ENCODE measurements around the gene LRRK1.
A peak's percentile ranks its signal among the peaks of the same experiment; 100 is the strongest.

LRRK1 gene, protein sequence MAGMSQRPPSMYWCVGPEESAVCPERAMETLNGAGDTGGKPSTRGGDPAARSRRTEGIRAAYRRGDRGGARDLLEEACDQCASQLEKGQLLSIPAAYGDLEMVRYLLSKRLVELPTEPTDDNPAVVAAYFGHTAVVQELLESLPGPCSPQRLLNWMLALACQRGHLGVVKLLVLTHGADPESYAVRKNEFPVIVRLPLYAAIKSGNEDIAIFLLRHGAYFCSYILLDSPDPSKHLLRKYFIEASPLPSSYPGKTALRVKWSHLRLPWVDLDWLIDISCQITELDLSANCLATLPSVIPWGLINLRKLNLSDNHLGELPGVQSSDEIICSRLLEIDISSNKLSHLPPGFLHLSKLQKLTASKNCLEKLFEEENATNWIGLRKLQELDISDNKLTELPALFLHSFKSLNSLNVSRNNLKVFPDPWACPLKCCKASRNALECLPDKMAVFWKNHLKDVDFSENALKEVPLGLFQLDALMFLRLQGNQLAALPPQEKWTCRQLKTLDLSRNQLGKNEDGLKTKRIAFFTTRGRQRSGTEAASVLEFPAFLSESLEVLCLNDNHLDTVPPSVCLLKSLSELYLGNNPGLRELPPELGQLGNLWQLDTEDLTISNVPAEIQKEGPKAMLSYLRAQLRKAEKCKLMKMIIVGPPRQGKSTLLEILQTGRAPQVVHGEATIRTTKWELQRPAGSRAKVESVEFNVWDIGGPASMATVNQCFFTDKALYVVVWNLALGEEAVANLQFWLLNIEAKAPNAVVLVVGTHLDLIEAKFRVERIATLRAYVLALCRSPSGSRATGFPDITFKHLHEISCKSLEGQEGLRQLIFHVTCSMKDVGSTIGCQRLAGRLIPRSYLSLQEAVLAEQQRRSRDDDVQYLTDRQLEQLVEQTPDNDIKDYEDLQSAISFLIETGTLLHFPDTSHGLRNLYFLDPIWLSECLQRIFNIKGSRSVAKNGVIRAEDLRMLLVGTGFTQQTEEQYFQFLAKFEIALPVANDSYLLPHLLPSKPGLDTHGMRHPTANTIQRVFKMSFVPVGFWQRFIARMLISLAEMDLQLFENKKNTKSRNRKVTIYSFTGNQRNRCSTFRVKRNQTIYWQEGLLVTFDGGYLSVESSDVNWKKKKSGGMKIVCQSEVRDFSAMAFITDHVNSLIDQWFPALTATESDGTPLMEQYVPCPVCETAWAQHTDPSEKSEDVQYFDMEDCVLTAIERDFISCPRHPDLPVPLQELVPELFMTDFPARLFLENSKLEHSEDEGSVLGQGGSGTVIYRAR (N-terminal part only)

DNA sequence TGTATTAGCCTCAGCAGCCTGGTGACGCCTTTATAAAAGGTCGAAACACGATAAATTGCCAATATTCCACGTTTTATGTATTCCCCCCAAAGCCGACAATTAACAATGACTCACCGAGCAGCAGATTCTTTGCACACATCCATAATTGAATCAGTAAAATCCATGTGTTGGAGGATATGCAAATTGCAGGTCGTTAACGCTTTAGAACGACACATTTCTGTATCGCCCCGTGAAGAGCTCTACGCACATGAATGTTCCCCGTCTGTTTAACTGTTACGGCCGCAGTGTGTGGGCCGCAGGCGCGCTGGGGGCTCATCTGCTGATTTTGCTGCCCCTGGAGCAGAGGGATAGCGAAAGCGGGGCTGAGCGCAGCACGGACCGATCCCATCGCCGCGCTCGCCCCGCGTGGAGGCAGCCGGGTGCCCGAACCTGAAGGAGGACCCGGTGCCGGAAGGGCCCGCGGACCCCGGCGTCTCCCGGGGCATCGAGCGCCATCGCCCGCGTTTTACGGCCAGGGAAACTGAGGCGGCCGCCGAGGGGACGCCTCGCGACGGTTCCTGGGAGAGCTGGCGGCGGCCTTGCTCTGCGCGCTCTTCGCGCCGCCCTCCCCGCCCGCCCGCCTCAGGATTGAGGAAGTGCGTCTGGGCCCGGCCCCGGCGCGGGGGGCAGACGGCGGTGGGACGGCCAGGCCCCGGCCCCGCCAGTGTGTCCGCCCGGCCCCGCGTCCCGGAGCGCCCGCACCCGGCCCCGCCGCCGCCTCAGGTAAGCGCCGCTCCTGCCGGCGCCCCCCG is at the start of gene LRRK1:
Gene LRRK1 (plus strand): TSS at position 668 of the 791 bp plus-strand sequence. CDS start 5,276 bp downstream, outside the sequence.
- in situ Hi-C loops (cut with MboI; ENCODE audit: low sequenced_read_pairs, unreplicated experiment): no loop called here
- TF ChIP-seq, protein P1, sequence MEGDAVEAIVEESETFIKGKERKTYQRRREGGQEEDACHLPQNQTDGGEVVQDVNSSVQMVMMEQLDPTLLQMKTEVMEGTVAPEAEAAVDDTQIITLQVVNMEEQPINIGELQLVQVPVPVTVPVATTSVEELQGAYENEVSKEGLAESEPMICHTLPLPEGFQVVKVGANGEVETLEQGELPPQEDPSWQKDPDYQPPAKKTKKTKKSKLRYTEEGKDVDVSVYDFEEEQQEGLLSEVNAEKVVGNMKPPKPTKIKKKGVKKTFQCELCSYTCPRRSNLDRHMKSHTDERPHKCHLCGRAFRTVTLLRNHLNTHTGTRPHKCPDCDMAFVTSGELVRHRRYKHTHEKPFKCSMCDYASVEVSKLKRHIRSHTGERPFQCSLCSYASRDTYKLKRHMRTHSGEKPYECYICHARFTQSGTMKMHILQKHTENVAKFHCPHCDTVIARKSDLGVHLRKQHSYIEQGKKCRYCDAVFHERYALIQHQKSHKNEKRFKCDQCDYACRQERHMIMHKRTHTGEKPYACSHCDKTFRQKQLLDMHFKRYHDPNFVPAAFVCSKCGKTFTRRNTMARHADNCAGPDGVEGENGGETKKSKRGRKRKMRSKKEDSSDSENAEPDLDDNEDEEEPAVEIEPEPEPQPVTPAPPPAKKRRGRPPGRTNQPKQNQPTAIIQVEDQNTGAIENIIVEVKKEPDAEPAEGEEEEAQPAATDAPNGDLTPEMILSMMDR (IDR thresholded peaks at IDR 0.05; ENCODE audit: borderline replicate concordance, control extremely low read depth, extremely low read depth, insufficient read depth, missing control alignments): peak; percentile 28
- DNase-seq (ENCODE audit: low spot score): peak; percentile 76

DNA sequence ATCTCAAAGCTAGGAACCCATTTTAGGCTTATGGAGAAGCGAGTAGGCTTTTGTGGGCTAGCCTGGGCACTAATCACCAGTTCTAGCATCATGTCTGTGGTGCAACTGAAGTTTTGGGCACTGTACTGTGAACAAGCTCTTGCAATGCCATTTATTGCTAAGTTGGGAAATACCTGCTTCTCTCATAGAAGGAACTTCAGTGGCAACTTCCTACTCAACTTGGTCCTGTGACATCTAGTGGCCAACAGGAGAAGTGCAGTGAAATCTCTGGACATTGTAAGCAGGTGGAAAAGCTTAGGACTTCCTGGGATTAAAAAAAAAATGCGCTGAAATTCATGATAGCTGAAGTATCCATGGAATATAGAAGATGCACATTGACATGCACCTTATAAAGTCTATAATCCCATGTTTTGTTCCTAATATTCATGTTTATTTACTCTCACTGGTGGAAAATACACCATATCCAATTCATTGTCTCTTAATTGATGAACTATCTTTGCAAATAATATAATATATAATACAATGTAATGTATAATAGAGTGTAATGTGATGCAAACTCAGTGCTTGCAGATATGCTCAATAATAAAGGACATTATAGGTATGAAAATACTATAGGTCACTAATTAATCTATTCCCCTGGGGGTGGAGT is 46.0 kb upstream of the LRRK1 start:
- in situ Hi-C loops (cut with MboI; ENCODE audit: low sequenced_read_pairs, unreplicated experiment): loop anchor here (10.0 kb wide), 1 partner anchor 238 kb away; no protein-coding TSS in a partner anchor
- DNase-seq (ENCODE audit: low spot score): peak; percentile 78
- TF ChIP-seq, protein P1 (IDR thresholded peaks at IDR 0.05; ENCODE audit: borderline replicate concordance, control extremely low read depth, extremely low read depth, insufficient read depth, missing control alignments): peak; percentile 74

DNA sequence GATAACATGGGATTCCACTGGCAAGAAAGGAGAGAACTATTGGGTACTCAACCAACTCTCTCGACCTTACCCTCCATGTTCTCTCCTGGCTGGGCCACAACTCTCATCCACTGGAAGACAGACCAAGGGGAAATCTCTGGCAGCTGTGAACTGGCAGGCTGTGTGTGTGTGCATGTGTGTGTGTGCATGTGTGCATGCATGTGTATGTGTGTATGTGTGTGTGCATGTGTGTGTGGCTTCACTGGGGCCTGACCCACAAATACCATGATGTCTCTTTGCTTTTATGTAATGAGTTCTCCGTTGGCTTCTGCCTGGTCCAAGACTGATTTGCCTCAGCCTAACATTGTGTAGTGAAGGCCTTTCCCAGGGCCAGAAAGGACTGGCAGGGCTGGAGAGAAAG is 43.7 kb upstream of the LRRK1 start:
- TF ChIP-seq, protein P1 (IDR thresholded peaks at IDR 0.05; ENCODE audit: borderline replicate concordance, control extremely low read depth, extremely low read depth, insufficient read depth, missing control alignments): no peak
- no peak for DNase-seq (ENCODE audit: low spot score)
- in situ Hi-C loops (cut with MboI; ENCODE audit: low sequenced_read_pairs, unreplicated experiment): loop anchor here (10.0 kb wide), 1 partner anchor 241 kb away; no protein-coding TSS in a partner anchor

DNA sequence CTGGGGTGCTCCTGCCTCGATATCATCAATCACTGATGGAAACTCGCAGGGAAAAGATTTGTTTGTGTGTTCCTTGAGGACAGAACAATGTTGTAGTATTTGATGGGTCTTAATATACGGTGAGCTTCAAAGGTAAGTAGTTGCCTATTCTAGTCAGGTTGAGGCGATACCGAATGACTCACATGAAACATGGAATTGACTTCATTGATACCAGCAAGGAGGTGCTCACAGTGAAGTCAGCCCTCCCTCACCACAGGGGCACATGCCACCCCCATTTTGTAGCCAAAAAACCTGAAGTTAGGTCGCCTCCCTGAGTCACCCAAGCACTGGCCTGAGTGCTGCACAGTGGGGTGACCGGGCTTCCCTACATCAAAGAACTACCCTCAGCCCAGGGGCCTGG is 43.2 kb upstream of the LRRK1 start:
- in situ Hi-C loops (cut with MboI; ENCODE audit: low sequenced_read_pairs, unreplicated experiment): loop anchor here (10.0 kb wide), 1 partner anchor 241 kb away; no protein-coding TSS in a partner anchor
- TF ChIP-seq, protein P1 (IDR thresholded peaks at IDR 0.05; ENCODE audit: borderline replicate concordance, control extremely low read depth, extremely low read depth, insufficient read depth, missing control alignments): no peak
- DNase-seq (ENCODE audit: low spot score): no peak

DNA sequence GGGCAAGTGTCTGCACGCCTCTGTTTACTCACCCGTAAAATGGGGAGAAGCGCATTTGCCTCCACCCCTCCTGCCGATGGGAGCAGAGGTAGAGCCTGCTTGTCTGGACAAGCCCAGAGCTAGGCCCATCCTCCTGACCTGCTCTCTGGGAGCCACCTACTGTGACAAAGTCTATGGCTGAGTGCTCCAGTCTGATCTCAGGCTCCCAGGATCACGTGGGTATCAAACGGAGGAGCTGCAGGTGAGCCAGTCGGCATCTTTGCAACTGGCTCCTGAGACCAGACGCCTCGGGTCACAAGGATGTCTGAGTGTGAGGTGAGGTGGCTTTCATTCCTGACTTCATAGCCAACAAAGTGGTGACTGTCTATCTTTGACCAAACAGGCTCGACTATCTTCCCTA is 41.6 kb upstream of the LRRK1 start:
- TF ChIP-seq, protein P1 (IDR thresholded peaks at IDR 0.05; ENCODE audit: borderline replicate concordance, control extremely low read depth, extremely low read depth, insufficient read depth, missing control alignments): no peak
- DNase-seq (ENCODE audit: low spot score): no peak
- in situ Hi-C loops (cut with MboI; ENCODE audit: low sequenced_read_pairs, unreplicated experiment): loop anchor here (10.0 kb wide), 1 partner anchor 243 kb away; no protein-coding TSS in a partner anchor

Measured in GM13976 (cell line).